ENCODE measurements around the gene CDH12.
"Not testable (repeated sequence)": the region's sequence is repeated elsewhere in the genome, so short reads cannot be mapped to it uniquely, and the experiment has no call there.

Gene CDH12

DNA sequence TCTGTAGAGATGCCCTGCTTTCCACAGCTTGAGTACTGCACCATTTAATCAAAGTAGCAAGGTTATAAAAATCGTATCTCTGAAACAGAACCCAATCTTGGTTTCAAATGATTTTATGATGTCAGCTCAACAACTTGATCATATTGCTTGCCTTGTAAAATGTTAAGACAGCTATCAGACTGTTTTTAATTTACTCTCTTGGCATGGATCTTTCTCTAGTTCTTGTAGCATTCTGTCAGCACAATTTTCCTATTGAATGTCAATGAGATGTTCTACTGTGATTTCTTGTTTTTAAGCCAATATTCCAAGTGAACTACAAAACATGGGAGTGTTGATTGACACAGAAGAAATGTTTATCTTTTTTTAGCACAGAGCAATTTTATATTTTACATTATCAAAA lies 313.4 kb downstream of the CDH12 start (continued):
- TF ChIP-seq, protein P1, sequence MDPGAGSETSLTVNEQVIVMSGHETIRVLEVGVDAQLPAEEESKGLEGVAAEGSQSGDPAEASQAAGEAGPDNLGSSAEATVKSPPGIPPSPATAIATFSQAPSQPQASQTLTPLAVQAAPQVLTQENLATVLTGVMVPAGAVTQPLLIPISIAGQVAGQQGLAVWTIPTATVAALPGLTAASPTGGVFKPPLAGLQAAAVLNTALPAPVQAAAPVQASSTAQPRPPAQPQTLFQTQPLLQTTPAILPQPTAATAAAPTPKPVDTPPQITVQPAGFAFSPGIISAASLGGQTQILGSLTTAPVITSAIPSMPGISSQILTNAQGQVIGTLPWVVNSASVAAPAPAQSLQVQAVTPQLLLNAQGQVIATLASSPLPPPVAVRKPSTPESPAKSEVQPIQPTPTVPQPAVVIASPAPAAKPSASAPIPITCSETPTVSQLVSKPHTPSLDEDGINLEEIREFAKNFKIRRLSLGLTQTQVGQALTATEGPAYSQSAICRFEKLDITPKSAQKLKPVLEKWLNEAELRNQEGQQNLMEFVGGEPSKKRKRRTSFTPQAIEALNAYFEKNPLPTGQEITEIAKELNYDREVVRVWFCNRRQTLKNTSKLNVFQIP (CRISPR knock-in tag; IDR thresholded peaks at IDR 0.05; ENCODE audit: borderline replicate concordance, low read depth): no peak

DNA sequence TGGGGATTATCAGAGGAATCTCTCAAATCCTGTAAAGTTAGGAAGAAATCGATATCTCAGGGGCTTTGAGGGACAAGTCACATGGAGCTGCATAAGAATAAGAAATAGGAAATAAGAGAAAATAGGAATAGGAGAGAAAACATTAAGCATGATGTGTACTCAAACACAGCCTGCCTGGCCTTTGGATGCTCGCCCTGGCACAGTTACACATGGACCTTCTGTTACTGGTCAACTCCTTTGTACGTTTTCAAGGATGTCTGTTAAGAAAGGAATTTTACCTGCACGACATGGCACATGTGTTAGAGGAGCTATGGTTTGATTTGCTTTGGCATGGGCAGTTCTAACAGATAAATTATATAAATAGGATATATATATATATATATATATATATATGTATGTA lies 321.2 kb downstream of the CDH12 start:
- ATAC-seq: no peak
- TF ChIP-seq TCF4 (CRISPR knock-in tag; IDR thresholded peaks at IDR 0.05; ENCODE audit: borderline replicate concordance) (no peak), ZNF70 (CRISPR knock-in tag; IDR thresholded peaks at IDR 0.05) (no peak), OSR1 (CRISPR knock-in tag; IDR thresholded peaks at IDR 0.05) (no peak), TOX (CRISPR knock-in tag; IDR thresholded peaks at IDR 0.05; ENCODE audit: borderline replicate concordance) (no peak), ZFP3 (CRISPR knock-in tag; IDR thresholded peaks at IDR 0.05) (no peak), SNAI2 (CRISPR knock-in tag; IDR thresholded peaks at IDR 0.05) (no peak), RARB (CRISPR knock-in tag; IDR thresholded peaks at IDR 0.05) (no peak), ESRRG (CRISPR knock-in tag; IDR thresholded peaks at IDR 0.05) (no peak), CSDC2 (CRISPR knock-in tag; IDR thresholded peaks at IDR 0.05) (no peak)
- TF ChIP-seq, protein P2, sequence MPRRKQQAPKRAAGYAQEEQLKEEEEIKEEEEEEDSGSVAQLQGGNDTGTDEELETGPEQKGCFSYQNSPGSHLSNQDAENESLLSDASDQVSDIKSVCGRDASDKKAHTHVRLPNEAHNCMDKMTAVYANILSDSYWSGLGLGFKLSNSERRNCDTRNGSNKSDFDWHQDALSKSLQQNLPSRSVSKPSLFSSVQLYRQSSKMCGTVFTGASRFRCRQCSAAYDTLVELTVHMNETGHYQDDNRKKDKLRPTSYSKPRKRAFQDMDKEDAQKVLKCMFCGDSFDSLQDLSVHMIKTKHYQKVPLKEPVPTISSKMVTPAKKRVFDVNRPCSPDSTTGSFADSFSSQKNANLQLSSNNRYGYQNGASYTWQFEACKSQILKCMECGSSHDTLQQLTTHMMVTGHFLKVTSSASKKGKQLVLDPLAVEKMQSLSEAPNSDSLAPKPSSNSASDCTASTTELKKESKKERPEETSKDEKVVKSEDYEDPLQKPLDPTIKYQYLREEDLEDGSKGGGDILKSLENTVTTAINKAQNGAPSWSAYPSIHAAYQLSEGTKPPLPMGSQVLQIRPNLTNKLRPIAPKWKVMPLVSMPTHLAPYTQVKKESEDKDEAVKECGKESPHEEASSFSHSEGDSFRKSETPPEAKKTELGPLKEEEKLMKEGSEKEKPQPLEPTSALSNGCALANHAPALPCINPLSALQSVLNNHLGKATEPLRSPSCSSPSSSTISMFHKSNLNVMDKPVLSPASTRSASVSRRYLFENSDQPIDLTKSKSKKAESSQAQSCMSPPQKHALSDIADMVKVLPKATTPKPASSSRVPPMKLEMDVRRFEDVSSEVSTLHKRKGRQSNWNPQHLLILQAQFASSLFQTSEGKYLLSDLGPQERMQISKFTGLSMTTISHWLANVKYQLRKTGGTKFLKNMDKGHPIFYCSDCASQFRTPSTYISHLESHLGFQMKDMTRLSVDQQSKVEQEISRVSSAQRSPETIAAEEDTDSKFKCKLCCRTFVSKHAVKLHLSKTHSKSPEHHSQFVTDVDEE (CRISPR knock-in tag; IDR thresholded peaks at IDR 0.05): no peak
- TF ChIP-seq, protein P3, sequence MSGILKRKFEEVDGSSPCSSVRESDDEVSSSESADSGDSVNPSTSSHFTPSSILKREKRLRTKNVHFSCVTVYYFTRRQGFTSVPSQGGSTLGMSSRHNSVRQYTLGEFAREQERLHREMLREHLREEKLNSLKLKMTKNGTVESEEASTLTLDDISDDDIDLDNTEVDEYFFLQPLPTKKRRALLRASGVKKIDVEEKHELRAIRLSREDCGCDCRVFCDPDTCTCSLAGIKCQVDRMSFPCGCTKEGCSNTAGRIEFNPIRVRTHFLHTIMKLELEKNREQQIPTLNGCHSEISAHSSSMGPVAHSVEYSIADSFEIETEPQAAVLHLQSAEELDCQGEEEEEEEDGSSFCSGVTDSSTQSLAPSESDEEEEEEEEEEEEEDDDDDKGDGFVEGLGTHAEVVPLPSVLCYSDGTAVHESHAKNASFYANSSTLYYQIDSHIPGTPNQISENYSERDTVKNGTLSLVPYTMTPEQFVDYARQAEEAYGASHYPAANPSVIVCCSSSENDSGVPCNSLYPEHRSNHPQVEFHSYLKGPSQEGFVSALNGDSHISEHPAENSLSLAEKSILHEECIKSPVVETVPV (CRISPR knock-in tag; IDR thresholded peaks at IDR 0.05): no peak
- TF ChIP-seq, protein P4, sequence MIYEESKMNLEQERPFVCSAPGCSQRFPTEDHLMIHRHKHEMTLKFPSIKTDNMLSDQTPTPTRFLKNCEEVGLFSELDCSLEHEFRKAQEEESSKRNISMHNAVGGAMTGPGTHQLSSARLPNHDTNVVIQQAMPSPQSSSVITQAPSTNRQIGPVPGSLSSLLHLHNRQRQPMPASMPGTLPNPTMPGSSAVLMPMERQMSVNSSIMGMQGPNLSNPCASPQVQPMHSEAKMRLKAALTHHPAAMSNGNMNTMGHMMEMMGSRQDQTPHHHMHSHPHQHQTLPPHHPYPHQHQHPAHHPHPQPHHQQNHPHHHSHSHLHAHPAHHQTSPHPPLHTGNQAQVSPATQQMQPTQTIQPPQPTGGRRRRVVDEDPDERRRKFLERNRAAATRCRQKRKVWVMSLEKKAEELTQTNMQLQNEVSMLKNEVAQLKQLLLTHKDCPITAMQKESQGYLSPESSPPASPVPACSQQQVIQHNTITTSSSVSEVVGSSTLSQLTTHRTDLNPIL (CRISPR knock-in tag; IDR thresholded peaks at IDR 0.05; ENCODE audit: low read depth): no peak
- TF ChIP-seq, protein P5, sequence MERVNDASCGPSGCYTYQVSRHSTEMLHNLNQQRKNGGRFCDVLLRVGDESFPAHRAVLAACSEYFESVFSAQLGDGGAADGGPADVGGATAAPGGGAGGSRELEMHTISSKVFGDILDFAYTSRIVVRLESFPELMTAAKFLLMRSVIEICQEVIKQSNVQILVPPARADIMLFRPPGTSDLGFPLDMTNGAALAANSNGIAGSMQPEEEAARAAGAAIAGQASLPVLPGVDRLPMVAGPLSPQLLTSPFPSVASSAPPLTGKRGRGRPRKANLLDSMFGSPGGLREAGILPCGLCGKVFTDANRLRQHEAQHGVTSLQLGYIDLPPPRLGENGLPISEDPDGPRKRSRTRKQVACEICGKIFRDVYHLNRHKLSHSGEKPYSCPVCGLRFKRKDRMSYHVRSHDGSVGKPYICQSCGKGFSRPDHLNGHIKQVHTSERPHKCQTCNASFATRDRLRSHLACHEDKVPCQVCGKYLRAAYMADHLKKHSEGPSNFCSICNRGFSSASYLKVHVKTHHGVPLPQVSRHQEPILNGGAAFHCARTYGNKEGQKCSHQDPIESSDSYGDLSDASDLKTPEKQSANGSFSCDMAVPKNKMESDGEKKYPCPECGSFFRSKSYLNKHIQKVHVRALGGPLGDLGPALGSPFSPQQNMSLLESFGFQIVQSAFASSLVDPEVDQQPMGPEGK (CRISPR knock-in tag; IDR thresholded peaks at IDR 0.05; ENCODE audit: borderline replicate concordance): no peak

DNA sequence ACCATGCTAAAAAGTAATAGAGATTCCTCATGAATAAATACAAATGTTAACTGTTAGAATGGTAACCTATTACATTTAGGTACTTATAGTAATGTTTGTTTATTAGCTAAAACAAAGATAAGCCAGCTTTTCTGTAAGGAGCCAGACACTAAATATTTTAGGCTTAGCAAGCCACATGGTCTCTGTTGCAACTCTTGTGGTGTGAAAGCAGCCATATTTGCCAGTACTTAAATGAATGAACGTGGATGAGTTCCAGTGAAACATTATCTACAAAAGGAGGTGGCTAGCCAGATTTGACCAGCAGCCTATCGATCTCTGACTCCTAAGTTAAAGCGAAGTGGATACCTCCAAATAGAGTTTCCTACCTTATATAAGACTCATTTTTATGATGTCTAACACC lies 331.6 kb downstream of the CDH12 start:
- TF ChIP-seq CSDC2 (CRISPR knock-in tag; IDR thresholded peaks at IDR 0.05) (no peak), OSR1 (CRISPR knock-in tag; IDR thresholded peaks at IDR 0.05) (no peak), SNAI2 (CRISPR knock-in tag; IDR thresholded peaks at IDR 0.05) (no peak), TCF4 (CRISPR knock-in tag; IDR thresholded peaks at IDR 0.05; ENCODE audit: borderline replicate concordance) (no peak), ISL1 (CRISPR knock-in tag; IDR thresholded peaks at IDR 0.05) (no peak), ZNF565 (CRISPR knock-in tag; conservative IDR thresholded peaks at IDR 0.05; ENCODE audit: low read depth) (no peak), RARB (CRISPR knock-in tag; IDR thresholded peaks at IDR 0.05) (no peak), GLIS3 (CRISPR knock-in tag; IDR thresholded peaks at IDR 0.05) (no peak)
- TF ChIP-seq, protein P2 (CRISPR knock-in tag; IDR thresholded peaks at IDR 0.05): no peak
- TF ChIP-seq, protein P4 (CRISPR knock-in tag; IDR thresholded peaks at IDR 0.05; ENCODE audit: low read depth): no peak

DNA sequence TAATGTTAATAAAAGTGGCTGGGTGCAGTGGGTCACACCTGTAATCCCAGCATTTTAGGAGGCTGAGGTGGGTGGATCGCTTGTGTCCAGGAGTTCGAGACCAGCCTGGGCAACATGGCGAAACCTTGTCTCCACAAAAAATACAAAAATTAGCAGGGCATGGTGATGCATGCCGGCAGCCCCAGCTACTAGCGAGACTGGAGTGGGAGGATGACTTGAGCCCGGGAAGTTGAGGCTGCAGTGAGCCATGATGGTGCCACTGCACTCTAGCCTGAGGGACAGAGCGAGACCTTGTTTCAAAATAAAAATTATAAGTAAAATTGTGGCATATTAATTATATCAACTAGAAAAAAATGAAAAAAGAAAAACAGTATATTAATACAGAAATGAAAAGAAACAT lies 336.6 kb downstream of the CDH12 start:
- ATAC-seq: not testable (repeated sequence)

More for the DNA sequence above, 331.6 kb downstream of the CDH12 start:
- no peak for ATAC-seq
